Measurements from ENCODE around the gene SLC41A3. TPM values are rescaled to one million over a fixed set of nuclear protein-coding genes. Genes with fewer than 3 reads are reported as not detected.
"Not testable (repeated sequence)": the region's sequence is repeated elsewhere in the genome, so short reads cannot be mapped to it uniquely, and the experiment has no call there.

Gene SLC41A3
- polyA plus RNA-seq, 2 of the 4 experiments (the other 2 are of a cell fraction) = 18.9 to 24.2 TPM

- Histone ChIP-seq H3K4me2 (no peak overlapping the region), H3K9me3 (no peaks in the 10 kb centered on the region), H3K4me1 (no peaks in the 10 kb centered on the region), H3K27ac (no peak overlapping the region), H3K4me3 (no peak overlapping the region)
- POLR2A ChIA-PET = no interaction called here
- 57% methylated on average over 4 of the region's 4 CpGs for WGBS (ENCODE audit: missing lambda C conversion rate)
- ATAC-seq (no peak), DNase-seq (ENCODE audit: low read depth in 1 of 2, low spot score in 1 of 2) (no peak), FAIRE-seq (no peak)
- TF ChIP-seq GATA3 (IDR thresholded peaks at IDR 0.05; ENCODE audit: borderline replicate concordance) (no peak), JUN (IDR thresholded peaks at IDR 0.05) (no peak), BHLHE40 (IDR thresholded peaks at IDR 0.05; ENCODE audit: low read depth, low read length) (no peak), POLR2AphosphoS2 (conservative IDR thresholded peaks at IDR 0.05; ENCODE audit: low read length) (no peak), REST (IDR thresholded peaks at IDR 0.05) (no peak), MAZ (IDR thresholded peaks at IDR 0.05; ENCODE audit: borderline replicate concordance, low read depth, low read length) (no peak), CTCF (IDR thresholded peaks at IDR 0.05) (no peak), JUNB (IDR thresholded peaks at IDR 0.05) (no peak), ZC3H11A (IDR thresholded peaks at IDR 0.05) (no peak), CHD4 (IDR thresholded peaks at IDR 0.05; ENCODE audit: borderline replicate concordance) (no peak), RARB (CRISPR knock-in tag; IDR thresholded peaks at IDR 0.05) (no peak), MAX (IDR thresholded peaks at IDR 0.05) (no peak), TP53 (CRISPR knock-in tag; IDR thresholded peaks at IDR 0.05) (no peak), CHD2 (IDR thresholded peaks at IDR 0.05; ENCODE audit: low read length, partially characterized antibody) (no peak), HOXA7 (CRISPR knock-in tag; IDR thresholded peaks at IDR 0.05) (no peak), KDM5A (IDR thresholded peaks at IDR 0.05) (no peak), CBX8 (IDR thresholded peaks at IDR 0.05) (no peak), KDM1A (IDR thresholded peaks at IDR 0.05; ENCODE audit: low read depth) (no peak), PBX3 (IDR thresholded peaks at IDR 0.05) (no peak)
- CTCF ChIA-PET = no interaction called here
Observed at GRCh38 chr3:126040386-126040785, 43.5 kb downstream of the SLC41A3 start.

- Histone ChIP-seq H3K4me3 (no peak overlapping the region), H3K4me1 (no peaks in the 10 kb centered on the region), H3K4me2 (no peak overlapping the region), H3K9me3 (no peaks in the 10 kb centered on the region), H3K27ac (no peak overlapping the region)
- CTCF ChIA-PET = no interaction called here
- ATAC-seq (no peak), FAIRE-seq (no peak), DNase-seq (ENCODE audit: low read depth in 1 of 2, low spot score in 1 of 2) (no peak)
- no peak for TF ChIP-seq HES2 (IDR thresholded peaks at IDR 0.05)
- no peak for TF ChIP-seq POLR2A (IDR thresholded peaks at IDR 0.05; ENCODE audit: low read length)
- TF ChIP-seq ZFP36 (IDR thresholded peaks at IDR 0.05; ENCODE audit: borderline replicate concordance, partially characterized antibody) = no peak
- no peak for TF ChIP-seq PHF8 (IDR thresholded peaks at IDR 0.05; ENCODE audit: borderline replicate concordance, low read depth)
- no peak for TF ChIP-seq CBX2 (IDR thresholded peaks at IDR 0.05; ENCODE audit: borderline replicate concordance, low read depth)
- no peak for TF ChIP-seq TFCP2L1 (CRISPR knock-in tag; IDR thresholded peaks at IDR 0.05)
- TF ChIP-seq JUNB (IDR thresholded peaks at IDR 0.05) = no peak
- no peak for TF ChIP-seq HOXB5 (CRISPR knock-in tag; IDR thresholded peaks at IDR 0.05)
- POLR2A ChIA-PET = no interaction called here
- WGBS (ENCODE audit: missing lambda C conversion rate) = 69% methylated on average over 2 of the region's 2 CpGs
Observed at GRCh38 chr3:126039870-126040269, 44.1 kb downstream of the SLC41A3 start.

GRCh38 chr3:126038791-126039190 is 45.1 kb downstream of the SLC41A3 start:
- H3K4me2 ChIP-seq; DNase-seq (ENCODE audit: low read depth in 1 of 2, low spot score in 1 of 2); POLR2A ChIA-PET; FAIRE-seq; H3K4me3 ChIP-seq; H3K9me3 ChIP-seq; H3K27ac ChIP-seq; H3K4me1 ChIP-seq; CTCF ChIA-PET; ATAC-seq: not testable (repeated sequence)
- 96% methylated on average over 2 of the region's 2 CpGs for WGBS (ENCODE audit: missing lambda C conversion rate)
